K562 (cell line): Measurements from ENCODE around the gene DPYSL4. TPM values are rescaled to one million over a fixed set of nuclear protein-coding genes. Genes with fewer than 3 reads are reported as not detected.

Experiments
- ATAC-seq: fragments of 200-7000 bp; cut with Tn5 transposase; 3 replicates; pipeline ENCODE4 v1.9.1; 2020; ENCODE audit warnings: moderate library complexity
- BruUV-seq: library from RNA; stranded (reverse); fragments of 400-500 nt; replicated peaks from 2 replicates; lab custom pipeline; 2021; lab: Mats Ljungman, UMichigan
- CTCF ChIA-PET: fragments of 300-600 bp; formaldehyde crosslinking; extraction: SDS; loops from one replicate; lab custom pipeline; 2021; ENCODE audit warnings: low intra/inter-chr PET ratio; lab: Yijun Ruan, JAX
- POLR2A ChIA-PET: fragments of 300-600, 350-650 bp; sonication (Branson Sonifier 250); formaldehyde crosslinking; extraction: SDS; loops from one replicate; lab custom pipeline; 2021; ENCODE audit warnings: antibody characterized with exemption, inconsistent platforms; lab: Yijun Ruan, JAX
- DNase-seq, 4 experiments: peaks; one replicate each; pipeline versions ENCODE4 v3.0.0 to v3.0.0-alpha.2; 2011 to 2018; ENCODE audit warnings: low spot score in 3 of 4, mixed read lengths in 3 of 4; ENCODE audit errors: extremely low read depth in 1 of 4
- FAIRE-seq: peaks from 2 replicates; lab custom pipeline; 2011; peaks lifted over from hg19 to GRCh38; lab: Jason Lieb, UNC
- H2AFZ ChIP-seq: 2 replicates; pipeline ENCODE4 v1.6.0; 2011; ENCODE audit warnings: low read depth, low read length, control low read depth, inconsistent platforms
- H3K27ac ChIP-seq: fragments of 200-600 bp; 3 replicates; pipeline ENCODE4 v1.8.0; 2011; ENCODE audit warnings: low read depth, mild to moderate bottlenecking, control low read depth, inconsistent platforms, low read length, moderate library complexity, mixed read lengths; ENCODE audit errors: extremely low read depth
- H3K27me3 ChIP-seq, 2 experiments: fragments of 300-600 bp in 1 of 2; 2 replicates in 1 of 2; 3 replicates in 1 of 2; pipeline versions ENCODE4 v1.6.0 to v1.8.0; 2011; ENCODE audit warnings: inconsistent platforms in 2 of 2, low read length in 2 of 2, mild to moderate bottlenecking in 1 of 2, mixed read lengths in 1 of 2, moderate library complexity in 1 of 2; ENCODE audit not compliant: control insufficient read depth in 2 of 2, insufficient read depth in 2 of 2
- H3K36me3 ChIP-seq: fragments of 300-600 bp; 3 replicates; pipeline ENCODE4 v1.8.0; 2011; ENCODE audit warnings: mild to moderate bottlenecking, low read length, inconsistent platforms; ENCODE audit not compliant: control insufficient read depth, insufficient read depth
- H3K4me1 ChIP-seq, 2 experiments: fragments of 200-600 bp in 1 of 2; replicated peaks in 1 of 2; 2 replicates in 1 of 2; 3 replicates in 1 of 2; pipeline versions ENCODE4 v1.5.1 to v1.8.0; 2011; ENCODE audit warnings: inconsistent platforms in 2 of 2, low read length in 2 of 2, mild to moderate bottlenecking in 1 of 2, mixed read lengths in 1 of 2, moderate library complexity in 1 of 2; ENCODE audit not compliant: control insufficient read depth in 2 of 2, insufficient read depth in 2 of 2
- H3K4me2 ChIP-seq: 2 replicates; pipeline ENCODE4 v1.6.1; 2011; ENCODE audit warnings: low read length, control low read depth, inconsistent platforms, mixed read lengths; ENCODE audit not compliant: insufficient read depth
- H3K4me3 ChIP-seq: fragments of 200-600 bp; sonication (generic), shearing (Covaris generic); 2 replicates; pipeline ENCODE4 v1.5.1; 2016; ENCODE audit warnings: control low read depth, inconsistent platforms
- H3K79me2 ChIP-seq: fragments of 200-600 bp; 3 replicates; pipeline ENCODE4 v1.8.0; 2011; ENCODE audit warnings: low read length, inconsistent platforms; ENCODE audit not compliant: control insufficient read depth, insufficient read depth
- H3K9ac ChIP-seq, 2 experiments: 2 replicates each; pipeline versions ENCODE4 v1.6.0 to v1.6.1; 2011; ENCODE audit warnings: low read depth in 2 of 2, low read length in 2 of 2, control low read depth in 1 of 2, inconsistent platforms in 1 of 2, mild to moderate bottlenecking in 1 of 2, mixed read lengths in 1 of 2; ENCODE audit not compliant: insufficient read depth in 1 of 2
- H3K9me1 ChIP-seq: one replicate; pipeline ENCODE4 v1.6.0; 2011; ENCODE audit warnings: inconsistent platforms, mild to moderate bottlenecking, low read length, moderate library complexity; ENCODE audit not compliant: control insufficient read depth, insufficient read depth
- H3K9me3 ChIP-seq: replicated peaks from 2 replicates; pipeline ENCODE4 v1.5.1; 2011; ENCODE audit warnings: low read depth, low read length, inconsistent platforms; ENCODE audit not compliant: control insufficient read depth, insufficient read depth
- H4K20me1 ChIP-seq: replicated peaks from 2 replicates; pipeline ENCODE4 v1.6.1; 2011; ENCODE audit warnings: low read length, inconsistent platforms, mixed read lengths; ENCODE audit not compliant: control insufficient read depth, insufficient read depth
- CLOCK ChIP-seq: fragments of 250-450 bp; sonication (Bioruptor Pico); IDR thresholded peaks from 2 replicates; pipeline ENCODE4 v1.4.0; 2020; ENCODE audit warnings: mild to moderate bottlenecking, moderate library complexity, borderline replicate concordance
- CTCF ChIP-seq, 3 experiments: IDR thresholded peaks in 2 of 3; conservative IDR thresholded peaks in 1 of 3; 2 replicates each; pipeline ENCODE4 v1.5.1; 2011 to 2012; ENCODE audit warnings: low read length in 3 of 3, mild to moderate bottlenecking in 3 of 3, control low read depth in 2 of 3, improper control_type of control experiment in 1 of 3, inconsistent platforms in 1 of 3, low read depth in 1 of 3, mixed read lengths in 1 of 3, moderate library complexity in 1 of 3; ENCODE audit not compliant: insufficient read depth in 2 of 3
- NEUROD1 ChIP-seq: fragments of 150-350 bp; IDR thresholded peaks from 2 replicates; pipeline ENCODE4 v1.6.1; 2014; ENCODE audit warnings: borderline replicate concordance, low read length, low read depth; ENCODE audit not compliant: partially characterized antibody
- NFIX ChIP-seq: fragments of 250-450 bp; sonication (Bioruptor Pico); IDR thresholded peaks from 2 replicates; pipeline ENCODE4 v1.4.0; 2020; ENCODE audit warnings: low read depth, mild to moderate bottlenecking, moderate library complexity
- NRF1 ChIP-seq, 2 experiments: fragments of 450-650 bp; IDR thresholded peaks in 1 of 2; conservative IDR thresholded peaks in 1 of 2; 2 replicates each; pipeline ENCODE4 v1.6.1; 2014; ENCODE audit warnings: mild to moderate bottlenecking in 2 of 2
- RREB1 ChIP-seq: fragments of 250-450 bp; sonication (Bioruptor Pico); IDR thresholded peaks from 2 replicates; pipeline ENCODE4 v1.4.0; 2020
- ZFP36 ChIP-seq: fragments of 150-350 bp; IDR thresholded peaks from 2 replicates; pipeline ENCODE4 v1.6.1; 2018; ENCODE audit warnings: low read length, low read depth; ENCODE audit not compliant: partially characterized antibody
- ZFX ChIP-seq: sonication (generic); formaldehyde crosslinking; IDR thresholded peaks from 2 replicates; pipeline ENCODE4 v1.8.0; 2022; ENCODE audit warnings: mild to moderate bottlenecking, missing genetic modification reagents, moderate library complexity
- ZNF174 ChIP-seq: fragments of 250-450 bp; sonication (Bioruptor Pico); IDR thresholded peaks from 2 replicates; pipeline ENCODE4 v1.4.0; 2020; ENCODE audit warnings: mild to moderate bottlenecking
- WGBS: fragments of 100-300 bp; shearing (Covaris generic); methylation state at CpG from one replicate; pipeline ENCODE4 v1.1.6; 2016; ENCODE audit warnings: low coverage, mixed read lengths; ENCODE audit not compliant: insufficient coverage; ENCODE audit errors: missing lambda C conversion rate; 5-methylcytosine and 5-hydroxymethylcytosine counted together
- in situ Hi-C: fragments of 300-500 bp; cut with MboI; formaldehyde crosslinking; loops from 4 replicates; pipeline ENCODE4 v1.15.0; 2018; ENCODE audit warnings: inconsistent platforms, mixed read lengths
- intact Hi-C: fragments of 100-400 bp; cut with micrococcal nuclease; formaldehyde crosslinking; loops from 2 replicates; pipeline ENCODE4 v1.14.2; 2022
- polyA plus RNA-seq, 8 experiments: library from polyadenylated mRNA; depleted of rRNA in 4 of 8; stranded (reverse) in 5 of 8; unstranded in 3 of 8; fragments of >200 nt; fragmentation: Nextera tagmentation in 2 of 8; fragmentation: Illumina TruSeq in 1 of 8; extraction: Ambion mirVana in 2 of 8; extraction: Trizol in 1 of 8; gene quantifications; 2 replicates each; pipeline versions ENCODE4 v1.2.1 to v1.2.3, GENCODE V29; 2011 to 2014; ENCODE audit warnings: inconsistent platforms in 1 of 8, missing spikeins in 1 of 8
- total RNA-seq, 7 experiments: library from RNA; depleted of rRNA in 6 of 7; stranded (reverse); fragments of >200 nt in 6 of 7; fragmentation: Illumina TruSeq in 2 of 7; extraction: Trizol in 2 of 7; gene quantifications; 2 replicates each; pipeline versions ENCODE4 v1.2.1 to v1.2.3, GENCODE V29; 2011 to 2021; ENCODE audit warnings: low replicate concordance in 1 of 7

DPYSL4 gene
- total and polyA plus RNA-seq, 9 of the 15 experiments (the other 6 are each of a cell fraction or from before 2014, with no cell fraction given): 0.03 TPM; not detected in 8

GRCh38 chr10:132230557-132231210 is 43.9 kb downstream of the DPYSL4 start (continued):
- TF ChIP-seq RREB1 (CRISPR knock-in tag): no peak

GRCh38 chr10:132231656-132232022 is 44.9 kb downstream of the DPYSL4 start:
- H3K4me2 ChIP-seq: no peak overlapping the region
- in situ Hi-C loops: no loop called here
- intact Hi-C loops: no loop called here
- TF ChIP-seq CLOCK (CRISPR knock-in tag): no peak
- no peak for TF ChIP-seq ZFP36
- no peak for TF ChIP-seq ZNF174 (CRISPR knock-in tag)
- TF ChIP-seq NFIX (CRISPR knock-in tag): no peak
- no peak for TF ChIP-seq NEUROD1
- no peak for TF ChIP-seq ZFX (CRISPR knock-in tag)
- no peak for TF ChIP-seq NRF1 (conservative IDR thresholded peaks at IDR 0.05 in 1 of 2, IDR thresholded peaks at IDR 0.05 in 1 of 2)
- TF ChIP-seq CTCF (IDR thresholded peaks at IDR 0.05 in 2 of 3, conservative IDR thresholded peaks at IDR 0.05 in 1 of 3; ENCODE audit: insufficient read depth in 2 of 3, low read depth in 1 of 3, low read length in 3 of 3): no peak

More at GRCh38 chr10:132231656-132232022, 44.9 kb downstream of the DPYSL4 start:
- no peak for DNase-seq
- no peak overlapping the region for H3K9ac ChIP-seq
- H3K9me1 ChIP-seq: no peaks in the 10 kb centered on the region
- H3K79me2 ChIP-seq: no peaks in the 10 kb centered on the region
- no peak for FAIRE-seq
- H3K27me3 ChIP-seq: peaks cover 3 to 76% of the 10 kb centered on the region in 2 experiments; a peak in 2 of 5 replicates
- H3K9me3 ChIP-seq: no peaks in the 10 kb centered on the region
- no peak overlapping the region for H3K4me3 ChIP-seq
- 20% methylated on average over 2 of the region's 13 CpGs for WGBS
- H4K20me1 ChIP-seq: no peaks in the 10 kb centered on the region
- CTCF ChIA-PET: no interaction called here
- ATAC-seq: no peak
- no peak overlapping the region for H2AFZ ChIP-seq
- POLR2A ChIA-PET: interaction anchor here (0.6 kb wide), 1 partner anchor 116 kb away, joined by 3 read pairs; no protein-coding TSS in a partner anchor
- peaks cover 0 to 26% of the 10 kb centered on the region in 2 experiments; a peak in 2 of 5 replicates for H3K4me1 ChIP-seq
- H3K27ac ChIP-seq: no peak overlapping the region
- no TSS peak for BruUV-seq
- H3K36me3 ChIP-seq: no peaks in the 10 kb centered on the region
